NT2/D1 (cell line): Measurements from ENCODE around the gene CASP9.
"Not testable (repeated sequence)": the region's sequence is repeated elsewhere in the genome, so short reads cannot be mapped to it uniquely, and the experiment has no call there.

Source experiments
- DNase-seq: peaks from one replicate; pipeline ENCODE4 v3.0.0-alpha.2; 2011; ENCODE audit warnings: low read depth, low spot score
- H3K27me3 ChIP-seq: 2 replicates; pipeline ENCODE4 v1.6.0; 2011; ENCODE audit warnings: mild to moderate bottlenecking; ENCODE audit not compliant: insufficient read length, insufficient read depth
- H3K36me3 ChIP-seq: 2 replicates; pipeline ENCODE4 v1.6.1; 2011; ENCODE audit warnings: mild to moderate bottlenecking, low read length, mixed read lengths; ENCODE audit not compliant: insufficient read depth, insufficient read length
- H3K4me1 ChIP-seq: 2 replicates; pipeline ENCODE4 v1.5.1; 2011; ENCODE audit not compliant: insufficient read depth, insufficient read length
- H3K4me3 ChIP-seq: 2 replicates; pipeline ENCODE4 v1.5.1; 2011; ENCODE audit warnings: low read depth; ENCODE audit not compliant: insufficient read length
- H3K9ac ChIP-seq: 2 replicates; pipeline ENCODE4 v1.6.0; 2011; ENCODE audit warnings: low read depth; ENCODE audit not compliant: insufficient read length
- H3K9me3 ChIP-seq: 2 replicates; pipeline ENCODE4 v1.5.1; 2011; ENCODE audit warnings: mild to moderate bottlenecking, low read length; ENCODE audit not compliant: insufficient read depth
- SUZ12 ChIP-seq: IDR thresholded peaks from 2 replicates; pipeline ENCODE4 v1.6.1; 2011; ENCODE audit not compliant: insufficient read length, insufficient read depth; ENCODE audit errors: extremely low read depth
- YY1 ChIP-seq: IDR thresholded peaks from 2 replicates; pipeline ENCODE4 v1.6.1; 2011; ENCODE audit not compliant: insufficient read length, insufficient read depth
- ZNF274 ChIP-seq: IDR thresholded peaks from 2 replicates; pipeline ENCODE4 v1.6.1; 2011; ENCODE audit warnings: mild to moderate bottlenecking, low read depth, low read length

Gene CASP9

GRCh38 chr1:15469361-15469760 lies 54.7 kb downstream of the CASP9 start:
- no peak for DNase-seq
- Histone ChIP-seq H3K27me3 (no peaks in the 10 kb centered on the region), H3K9ac (no peak overlapping the region), H3K4me1 (no peaks in the 10 kb centered on the region), H3K36me3 (no peaks in the 10 kb centered on the region), H3K9me3 (no peaks in the 10 kb centered on the region), H3K4me3 (no peak overlapping the region)
- TF ChIP-seq ZNF274 (no peak), YY1 (no peak), SUZ12 (no peak)

GRCh38 chr1:15468145-15468544 lies 55.9 kb downstream of the CASP9 start:
- H3K36me3 ChIP-seq, result no peaks in the 10 kb centered on the region
- TF ChIP-seq ZNF274 (no peak), SUZ12 (no peak), YY1 (no peak)
- no peaks in the 10 kb centered on the region for H3K27me3 ChIP-seq
- H3K4me1 ChIP-seq, result no peaks in the 10 kb centered on the region
- no peak overlapping the region for H3K9ac ChIP-seq
- no peaks in the 10 kb centered on the region for H3K9me3 ChIP-seq
- DNase-seq, result no peak
- H3K4me3 ChIP-seq, result no peak overlapping the region

GRCh38 chr1:15466955-15467625 lies 56.9 kb downstream of the CASP9 start:
- H3K36me3 ChIP-seq, H3K9me3 ChIP-seq, H3K4me1 ChIP-seq, H3K4me3 ChIP-seq, H3K27me3 ChIP-seq, H3K9ac ChIP-seq, DNase-seq: not testable (repeated sequence)

- DNase-seq, result no peak
- Histone ChIP-seq H3K27me3 (no peaks in the 10 kb centered on the region), H3K9ac (no peak overlapping the region), H3K4me3 (no peak overlapping the region), H3K36me3 (no peaks in the 10 kb centered on the region), H3K4me1 (no peaks in the 10 kb centered on the region), H3K9me3 (no peaks in the 10 kb centered on the region)
- TF ChIP-seq YY1 (no peak), ZNF274 (no peak), SUZ12 (no peak)
Observed at GRCh38 chr1:15465674-15466073, 58.3 kb downstream of the CASP9 start.

- not testable (repeated sequence) for H3K9me3 ChIP-seq, DNase-seq, H3K9ac ChIP-seq, H3K4me3 ChIP-seq, H3K4me1 ChIP-seq, H3K27me3 ChIP-seq, H3K36me3 ChIP-seq
Observed at GRCh38 chr1:15463926-15464322, 60.1 kb downstream of the CASP9 start.

- not testable (repeated sequence) for H3K9me3 ChIP-seq, H3K4me1 ChIP-seq, H3K36me3 ChIP-seq, H3K9ac ChIP-seq, DNase-seq, H3K27me3 ChIP-seq, H3K4me3 ChIP-seq
Observed at GRCh38 chr1:15463064-15463800, 60.8 kb downstream of the CASP9 start.

GRCh38 chr1:15460708-15461095 lies 63.3 kb downstream of the CASP9 start:
- DNase-seq, result no peak
- H3K4me3 ChIP-seq, result no peak overlapping the region
- no peaks in the 10 kb centered on the region for H3K27me3 ChIP-seq
- no peaks in the 10 kb centered on the region for H3K36me3 ChIP-seq
- no peaks in the 10 kb centered on the region for H3K4me1 ChIP-seq
- H3K9me3 ChIP-seq, result no peaks in the 10 kb centered on the region
- TF ChIP-seq SUZ12, result no peak
- TF ChIP-seq ZNF274, result no peak
- TF ChIP-seq YY1, result no peak
- no peak overlapping the region for H3K9ac ChIP-seq
